ENCODE results near the gene CD109.
"Not testable (repeated sequence)": the region's sequence is repeated elsewhere in the genome, so short reads cannot be mapped to it uniquely, and the experiment has no call there.

The CD109 gene

DNA sequence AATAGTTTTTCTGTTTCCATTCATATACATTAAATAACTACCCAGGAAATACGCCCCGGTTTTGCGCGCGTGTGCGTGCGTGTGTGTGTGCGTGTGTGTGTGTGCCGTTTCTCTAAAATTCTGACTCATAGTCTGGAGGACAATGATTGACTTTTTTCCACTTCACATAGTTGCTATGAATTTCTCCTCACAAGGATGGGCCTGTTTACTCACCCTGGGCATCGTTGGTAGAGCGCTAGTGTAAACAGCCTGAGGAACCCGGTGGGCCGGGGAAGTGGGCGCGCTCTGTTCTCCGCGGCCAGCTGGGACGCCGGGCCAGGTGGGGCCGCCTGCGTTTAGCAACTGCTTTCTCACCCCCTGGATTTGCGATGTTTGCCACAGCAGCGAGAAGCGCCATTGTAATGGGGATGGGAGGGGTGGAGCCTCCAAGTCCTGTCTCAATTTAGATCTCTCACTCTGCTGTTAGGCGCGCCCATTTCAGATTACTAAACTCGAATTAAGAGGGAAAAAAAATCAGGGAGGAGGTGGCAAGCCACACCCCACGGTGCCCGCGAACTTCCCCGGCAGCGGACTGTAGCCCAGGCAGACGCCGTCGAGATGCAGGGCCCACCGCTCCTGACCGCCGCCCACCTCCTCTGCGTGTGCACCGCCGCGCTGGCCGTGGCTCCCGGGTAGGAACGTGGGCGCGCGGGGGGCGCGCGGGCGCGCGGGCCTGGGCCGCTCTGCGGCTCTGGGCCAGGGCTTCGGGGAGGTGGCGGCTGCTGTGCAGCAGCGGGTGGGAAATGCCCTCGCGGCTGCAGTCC, at the start of gene CD109:
Gene CD109 (plus strand): TSS at position 585 of the 803 bp plus-strand sequence. CDS start 13 bp downstream, at position 598.
- DNase-seq = peak in 2 of 4 experiments; percentile 9 to 25

DNA sequence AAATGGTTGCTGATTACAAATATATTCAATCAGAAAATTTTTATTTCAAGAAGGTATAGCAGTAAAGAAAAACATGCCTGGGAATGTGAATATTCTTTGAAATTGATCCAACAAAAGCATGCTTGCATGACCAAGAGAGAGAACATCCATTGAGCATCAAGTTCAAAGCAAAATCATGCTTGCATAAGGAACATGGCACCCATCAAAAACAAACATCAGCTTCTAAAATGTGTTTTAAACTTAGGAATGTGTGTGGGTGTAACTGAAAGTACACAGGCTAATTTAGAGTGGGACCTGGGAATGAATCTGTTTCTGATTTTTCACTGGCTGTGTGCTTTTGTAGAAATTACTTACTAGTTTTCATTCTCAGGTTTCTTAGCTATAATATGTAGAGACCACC, 47.8 kb upstream of the CD109 start:
- no peak for DNase-seq

DNA sequence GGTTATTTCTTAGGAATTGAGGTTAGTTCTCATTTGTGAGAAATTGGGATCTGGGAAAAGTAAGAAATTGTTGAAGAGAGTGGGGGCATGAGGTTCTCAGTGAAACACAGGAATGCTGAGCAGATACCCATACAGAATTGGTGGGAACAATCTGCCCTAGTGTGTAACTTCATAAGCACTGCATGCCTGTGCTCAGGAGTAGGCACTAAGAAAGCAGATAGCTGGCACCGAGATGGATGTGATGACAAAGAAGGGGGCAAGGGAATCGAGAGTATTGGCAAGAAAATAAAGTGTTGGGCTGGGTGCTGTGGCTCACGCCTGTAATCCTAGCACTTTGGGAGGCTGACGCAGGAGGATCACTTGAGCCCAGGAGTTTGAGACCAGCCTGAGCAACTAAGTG, 46.2 kb upstream of the CD109 start:
- DNase-seq = no peak

DNA sequence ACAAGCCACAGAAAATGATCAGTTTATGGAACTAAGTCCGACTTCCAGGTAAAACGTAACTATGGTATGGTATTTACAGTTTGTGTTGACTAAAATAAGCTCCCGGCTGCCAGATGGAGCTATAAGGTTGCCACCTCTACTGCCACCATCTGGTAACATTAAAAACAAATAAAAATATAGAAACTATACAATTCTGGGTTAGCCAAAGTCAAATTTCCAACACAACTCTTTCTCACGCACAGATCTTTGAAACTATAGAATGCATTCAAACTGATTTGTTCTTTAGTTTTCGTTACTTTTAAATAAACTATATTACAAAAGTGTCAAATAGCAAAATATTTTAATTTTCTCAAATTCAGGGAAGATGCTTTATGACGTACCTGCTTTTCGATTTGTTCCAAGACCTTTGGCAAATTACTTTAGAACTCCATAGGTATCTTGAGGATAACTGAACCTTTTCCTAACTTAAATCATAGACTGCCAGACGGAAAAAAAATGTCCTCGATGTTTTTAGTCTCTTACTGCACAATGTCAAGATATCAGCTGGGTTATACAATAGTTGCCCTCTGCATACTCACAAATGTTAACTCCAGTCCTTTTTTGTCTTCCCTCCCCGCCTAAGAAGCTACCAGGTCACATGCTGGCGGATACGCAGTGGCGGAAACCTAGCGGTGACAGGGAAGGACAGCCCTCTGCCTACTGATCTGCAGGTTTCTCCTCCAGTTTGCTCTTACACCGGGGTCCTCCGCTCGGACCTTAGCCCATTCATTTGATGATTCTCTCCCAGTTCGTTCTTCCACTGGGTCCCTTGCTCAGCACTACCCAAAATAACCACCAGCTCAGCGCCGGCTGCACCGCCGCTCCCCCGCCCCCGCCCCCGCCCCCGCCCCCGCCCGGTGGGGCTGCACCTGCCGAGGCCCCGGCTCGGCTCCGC, 43.1 kb upstream of the CD109 start:
- DNase-seq = peak; percentile 7 to 49 (median 29)

DNA sequence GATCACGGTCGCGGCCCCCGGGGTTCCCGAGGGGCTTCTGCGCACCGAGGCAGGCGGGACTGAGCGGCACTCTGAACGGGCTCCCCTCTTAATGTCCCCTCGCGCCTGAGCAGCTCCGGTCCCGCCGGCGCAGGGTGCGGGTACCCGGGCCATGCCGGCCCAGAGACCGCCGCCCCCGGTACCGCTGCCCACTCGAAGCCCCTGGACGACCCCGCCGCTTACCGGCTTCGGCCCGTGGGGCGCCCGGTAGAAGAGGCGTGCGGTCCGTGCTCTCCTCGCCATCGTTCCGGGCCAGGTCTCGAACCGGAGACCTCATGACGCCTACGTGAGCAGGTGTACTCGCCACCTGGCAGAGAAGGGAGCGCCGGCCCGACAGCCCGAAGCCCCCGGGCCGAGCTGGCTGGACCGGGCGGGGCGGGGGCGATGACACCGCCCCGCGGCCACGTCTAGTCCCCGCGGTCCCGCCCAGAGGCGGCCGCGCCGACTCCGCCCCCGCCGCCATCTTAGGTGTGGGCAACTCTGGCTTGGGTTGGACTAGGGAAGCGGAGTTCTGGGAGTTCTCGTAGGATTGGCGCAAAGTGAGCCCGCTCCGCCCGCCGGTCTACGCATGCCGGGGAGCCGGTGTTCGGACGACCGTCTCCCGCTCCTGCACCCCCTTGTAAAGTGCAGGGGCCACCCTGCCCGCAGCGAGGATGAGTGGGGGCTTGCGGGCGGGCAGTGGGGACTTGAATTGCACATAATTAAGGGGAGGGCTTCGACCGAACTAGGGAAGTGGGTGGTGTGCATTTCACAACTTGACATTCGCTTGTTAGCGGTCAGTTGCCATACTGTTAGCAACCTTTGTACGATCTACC, 42.2 kb upstream of the CD109 start, which contains the start of gene SLC17A5:
Gene SLC17A5 (minus strand): TSS at position 422 of the 854 bp plus-strand sequence. CDS start 106 bp downstream, at position 316.
- DNase-seq = peak; percentile 71 to 84 (median 74)

DNA sequence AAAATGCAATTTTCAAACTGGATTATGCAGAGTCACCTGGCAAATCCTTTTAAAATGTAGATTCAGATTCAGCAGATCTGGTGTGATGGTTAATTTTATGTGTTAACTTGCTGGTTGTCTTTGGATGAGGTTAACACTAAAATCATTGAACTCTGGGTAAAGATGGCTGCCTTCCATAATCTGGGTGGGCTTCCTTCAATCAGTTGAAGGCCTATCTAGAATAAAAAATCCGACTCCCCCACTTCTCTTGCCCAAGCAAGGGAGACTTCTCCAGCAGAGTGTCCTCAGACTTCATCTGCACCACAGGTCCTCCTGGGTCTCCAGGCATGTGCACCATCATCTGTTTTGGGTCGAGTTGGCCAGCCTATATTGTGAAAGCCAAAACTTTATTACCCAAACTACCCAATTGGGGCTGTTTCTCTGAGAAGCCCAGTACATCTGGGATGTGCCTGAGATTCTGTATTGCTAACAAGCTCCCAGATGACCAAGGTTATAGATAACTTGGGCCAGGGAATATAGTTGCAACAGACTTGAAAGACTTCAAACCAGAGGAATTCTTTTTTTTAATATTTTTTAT, 40.6 kb upstream of the CD109 start:
- no peak for DNase-seq

DNA sequence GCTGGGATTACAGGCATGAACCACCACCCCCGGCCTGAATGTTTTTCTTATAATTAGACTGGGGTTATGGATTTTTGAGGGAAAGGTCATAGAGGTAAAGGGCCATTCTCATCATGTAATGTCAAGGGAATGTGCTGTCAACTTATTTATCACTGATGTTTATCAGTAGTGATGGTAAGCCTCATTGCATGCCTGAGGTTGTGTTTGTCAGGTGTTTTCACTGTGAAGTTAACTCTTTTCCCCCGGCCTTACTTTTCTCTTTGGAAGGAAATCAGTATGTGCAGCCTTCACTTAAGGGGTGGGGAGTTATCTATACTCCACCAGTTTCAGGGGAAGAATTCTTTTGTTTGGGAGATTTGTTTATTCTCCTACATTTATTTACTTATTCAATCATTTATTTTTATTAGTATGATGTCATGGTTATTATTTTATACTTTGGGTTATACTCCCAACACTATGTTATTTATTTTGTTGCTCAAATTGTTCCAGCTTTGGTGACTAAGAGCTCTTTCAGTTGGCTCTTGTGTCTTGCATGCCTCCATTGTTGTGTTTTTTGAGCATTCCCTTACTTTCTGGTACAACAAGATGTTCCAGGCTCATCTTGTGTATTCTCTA, 39.4 kb upstream of the CD109 start:
- DNase-seq = no peak

DNA sequence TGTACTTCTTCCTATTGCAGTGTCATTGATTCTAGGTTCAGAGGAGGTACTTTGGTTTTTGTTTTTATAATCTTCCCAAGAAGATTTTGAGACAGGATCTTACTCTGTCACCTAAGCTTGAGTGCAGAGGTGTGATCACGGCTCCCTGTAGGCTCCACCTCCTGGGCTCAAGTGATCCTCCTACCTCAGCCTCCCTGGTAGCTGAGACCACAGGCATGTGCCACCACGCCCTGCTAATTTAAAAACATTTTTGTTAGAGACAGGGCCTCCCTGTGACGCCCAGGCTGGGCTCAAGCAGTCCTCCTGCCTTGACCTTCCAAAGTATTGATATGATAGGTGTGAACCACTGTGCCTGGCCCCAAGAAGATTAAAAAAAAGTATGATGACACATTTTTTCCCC, 38.8 kb upstream of the CD109 start:
- no peak for DNase-seq

DNA sequence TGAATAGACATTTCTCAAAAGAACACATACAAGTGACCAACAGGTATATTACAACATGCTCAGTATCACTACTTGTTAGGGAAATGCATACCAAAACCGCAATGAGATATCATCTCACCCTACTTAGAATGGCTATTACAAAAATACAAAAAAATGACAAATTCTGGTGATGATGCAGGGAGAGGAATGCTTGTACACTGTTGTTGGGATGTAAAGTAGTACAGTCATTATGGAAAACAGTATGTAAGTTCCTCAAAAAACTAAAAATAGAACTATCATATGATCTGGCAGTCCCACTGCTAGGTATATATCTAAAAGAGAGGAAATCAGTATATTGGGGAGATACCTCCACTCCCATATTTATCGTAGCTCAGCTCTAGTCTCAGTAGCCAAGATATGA, 31.3 kb upstream of the CD109 start:
- DNase-seq = no peak

DNA sequence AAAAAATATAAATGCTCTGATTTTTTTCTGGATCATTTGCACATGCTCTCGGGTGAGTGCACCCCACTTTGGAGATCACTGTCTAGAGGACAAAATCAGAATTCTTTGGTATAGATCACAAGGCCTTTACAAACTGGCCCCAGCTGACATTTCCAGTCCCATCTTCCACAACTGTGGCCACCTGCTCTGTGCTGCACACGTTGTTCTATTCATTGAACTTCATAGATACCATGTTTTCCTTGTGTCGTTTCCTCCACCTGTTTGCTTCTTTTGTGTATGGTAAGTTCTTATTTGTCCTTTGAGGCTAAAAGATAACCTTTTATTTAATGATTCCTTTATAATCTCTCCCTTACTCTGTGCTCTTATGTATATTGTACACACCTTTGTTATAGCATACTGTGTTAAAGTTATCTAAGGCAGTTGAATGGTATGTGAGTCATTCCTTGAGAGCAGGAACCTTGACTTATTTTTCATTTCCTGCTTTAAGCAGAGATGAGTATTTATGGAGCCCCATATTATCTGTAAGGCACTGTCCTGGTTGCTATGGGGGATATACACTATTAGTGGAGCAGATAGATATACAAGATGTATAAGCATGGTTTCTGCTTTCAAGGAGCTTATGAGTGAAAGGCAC, 30.2 kb upstream of the CD109 start:
- no peak for DNase-seq

DNA sequence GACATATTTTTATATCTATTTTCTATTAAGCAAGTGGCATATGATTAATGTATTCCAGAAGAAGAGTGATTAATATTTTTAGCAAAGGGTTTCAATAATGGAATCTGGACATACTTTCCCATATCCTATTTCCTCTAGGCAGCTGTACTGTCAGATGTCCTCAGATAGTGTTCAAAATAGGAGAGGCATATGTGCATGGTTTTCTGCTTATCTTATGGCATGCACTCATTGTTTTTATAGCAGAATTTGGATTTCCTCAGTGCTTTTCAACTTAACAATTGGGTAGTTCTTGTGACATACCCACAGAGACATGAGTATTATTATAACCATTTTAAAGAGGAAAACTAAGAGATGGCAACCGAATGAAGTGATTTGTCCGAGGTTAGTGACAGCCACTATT, 29.6 kb upstream of the CD109 start:
- no peak for DNase-seq

DNA sequence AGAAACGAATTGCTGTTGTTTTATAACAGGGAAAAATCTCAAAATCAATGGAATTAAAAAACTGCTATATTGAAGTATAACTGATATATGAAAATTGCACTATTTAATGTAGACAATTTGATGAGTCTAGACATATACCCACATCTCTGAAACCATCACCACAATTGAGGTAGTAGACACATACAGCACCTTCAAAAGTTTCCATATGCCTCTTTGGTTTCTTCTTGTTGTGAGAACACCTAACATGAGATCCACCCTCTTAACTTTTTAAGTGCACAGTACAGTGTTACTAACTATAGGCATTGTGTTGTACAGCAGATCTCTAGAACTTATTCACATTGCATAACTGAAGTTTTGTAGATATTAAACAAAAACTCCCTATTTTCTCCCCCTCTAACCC, 28.2 kb upstream of the CD109 start:
- DNase-seq = no peak

DNA sequence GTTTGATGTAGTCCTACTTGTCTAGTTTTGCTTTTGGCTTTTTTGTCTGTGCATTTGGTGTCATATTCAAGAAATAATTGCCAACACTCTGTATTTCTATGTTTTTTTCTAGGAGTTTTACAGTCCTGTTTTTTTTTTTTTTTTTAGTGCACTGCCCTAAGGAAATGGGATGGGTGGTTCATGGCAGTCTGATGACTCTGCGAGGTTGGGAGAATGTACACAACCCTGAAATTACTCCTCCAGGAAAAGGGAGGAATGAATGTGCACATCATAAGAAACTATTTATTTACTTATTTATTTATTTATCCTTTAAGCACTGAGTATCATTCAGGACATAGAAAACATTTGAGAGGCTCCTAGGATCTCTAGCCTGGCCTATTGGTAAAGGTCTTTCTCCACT, 27.0 kb upstream of the CD109 start:
- no peak for DNase-seq

DNA sequence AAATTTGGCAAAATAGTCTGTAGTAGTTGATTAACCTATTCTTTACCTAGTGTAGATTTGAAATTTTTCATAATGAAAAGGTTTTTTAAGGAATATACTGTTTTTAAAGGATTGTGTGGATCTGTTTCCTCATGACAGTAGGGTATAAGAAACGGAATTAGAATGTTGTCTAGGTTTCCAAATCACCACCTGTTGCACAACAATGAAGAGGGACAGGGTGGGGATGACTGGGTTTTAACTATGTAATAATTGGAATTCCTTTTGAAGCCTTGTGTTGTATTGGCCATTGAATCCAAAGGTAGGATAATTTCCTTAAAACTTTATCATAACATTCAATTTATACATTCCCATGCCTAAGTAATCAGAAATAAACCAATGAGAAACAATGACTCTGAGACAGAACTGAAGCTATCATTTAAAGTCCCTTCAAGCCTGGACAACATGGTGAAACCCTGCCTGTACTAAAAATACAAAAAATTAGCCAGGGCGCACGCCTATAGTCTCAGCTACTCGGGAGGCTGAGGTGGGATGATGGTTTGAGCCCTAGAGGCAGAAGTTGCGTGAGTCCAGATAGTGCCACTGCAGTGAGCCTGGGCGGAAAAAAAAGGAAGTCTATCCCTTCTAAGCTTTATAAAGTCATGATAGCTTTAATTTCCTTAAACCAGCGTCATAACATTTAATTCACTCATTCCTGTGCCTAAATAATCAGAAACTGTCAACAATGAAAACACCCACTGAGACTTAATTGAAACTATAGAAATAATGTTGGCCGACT, 23.9 kb upstream of the CD109 start:
- no peak for DNase-seq

DNA sequence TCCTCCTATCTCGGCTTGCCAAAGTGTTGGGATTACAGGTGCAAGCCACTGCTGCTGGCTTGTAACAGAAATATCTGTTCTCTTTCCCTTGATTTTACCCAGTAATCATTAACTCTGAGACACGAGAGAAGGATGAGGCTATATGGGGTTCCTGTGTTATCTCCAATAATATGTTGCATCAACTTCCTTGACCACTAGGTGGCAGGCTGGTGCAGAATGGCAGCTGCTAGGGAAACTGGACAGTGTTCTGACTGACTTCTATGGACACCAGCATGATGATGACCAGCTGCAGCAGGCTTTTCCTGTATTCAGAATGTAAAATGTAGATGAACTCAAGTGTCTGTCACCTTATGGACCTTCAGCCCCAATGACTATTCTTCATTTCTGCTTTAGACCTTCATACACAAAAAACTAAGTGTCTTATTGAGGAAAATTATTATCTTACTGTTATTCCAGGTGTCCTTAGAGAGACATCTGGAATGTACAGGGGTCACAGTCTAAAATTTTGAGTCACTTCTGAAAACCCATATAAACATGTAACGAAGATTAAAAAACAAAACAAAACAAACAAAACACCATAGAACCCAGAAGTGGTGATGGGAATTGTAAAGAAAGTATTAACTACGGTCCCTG, 20.4 kb upstream of the CD109 start:
- DNase-seq = peak; percentile 30 to 63 (median 40)

DNA sequence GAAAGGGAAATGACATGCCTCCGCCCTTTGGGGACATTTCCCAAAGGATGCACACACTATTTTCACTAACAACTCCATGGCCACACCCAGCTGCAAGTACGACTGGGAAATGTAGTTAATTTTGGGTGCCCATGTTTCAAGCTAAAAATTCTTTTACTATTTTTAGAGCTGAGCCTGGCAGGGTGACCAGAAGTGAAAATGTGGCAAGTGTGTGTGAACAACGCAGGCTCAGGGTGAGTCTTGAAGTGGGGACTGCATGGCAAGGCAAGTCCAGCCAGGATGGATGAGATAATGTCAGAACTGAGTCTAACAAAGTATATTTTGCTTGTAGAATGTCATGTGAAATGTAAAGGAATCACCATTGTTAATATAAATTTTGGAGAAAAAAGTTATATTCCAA, 17.0 kb upstream of the CD109 start:
- DNase-seq = no peak

DNA sequence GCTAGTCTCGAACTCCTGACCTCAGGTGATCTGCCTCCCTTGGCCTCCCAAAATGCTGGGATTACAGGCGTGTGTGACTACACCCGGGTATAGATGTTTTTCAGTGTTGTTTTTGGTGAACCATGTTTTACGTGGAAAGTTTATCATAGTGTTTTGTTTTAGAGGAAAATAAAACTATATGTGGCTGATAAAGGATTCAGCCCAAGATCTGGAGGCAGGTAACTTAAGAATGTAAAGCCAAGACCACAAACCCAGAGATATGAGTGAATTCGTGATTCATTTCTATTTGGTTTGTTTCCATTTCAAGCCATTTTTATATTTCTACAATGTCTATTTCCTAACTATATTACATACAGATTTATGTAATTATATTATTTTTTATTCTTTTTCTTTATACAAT, 16.2 kb upstream of the CD109 start:
- not testable (repeated sequence) for DNase-seq

DNA sequence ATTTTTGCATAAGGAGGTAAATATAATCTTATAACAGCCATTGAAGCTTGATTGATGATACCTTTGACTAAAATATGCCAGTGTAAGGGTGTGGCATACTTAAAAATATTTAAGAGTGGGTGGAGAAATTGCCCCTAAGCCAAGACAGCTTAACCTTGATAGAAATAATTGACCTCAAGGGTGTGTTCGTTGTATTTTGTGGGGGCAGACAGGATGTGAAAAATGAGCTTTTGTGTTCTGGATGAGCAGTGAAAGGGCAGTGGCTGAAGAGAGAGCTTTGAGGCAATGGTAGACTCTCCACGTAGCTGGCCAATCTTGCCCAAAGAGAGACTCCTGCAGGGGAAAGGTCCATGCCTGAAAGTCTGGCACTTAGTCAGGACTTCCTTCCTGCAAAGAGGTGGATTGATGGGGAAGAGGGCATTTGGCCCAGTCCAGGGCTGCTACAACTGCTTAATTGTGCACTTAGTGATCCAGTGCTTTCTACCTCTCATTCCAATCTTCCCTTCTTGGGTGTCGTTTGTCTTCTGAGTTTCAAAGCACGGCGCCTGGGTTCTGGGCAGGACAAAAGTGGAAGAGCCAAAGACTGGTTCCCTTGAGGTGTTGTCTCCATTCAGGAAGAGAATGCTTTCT, 15.6 kb upstream of the CD109 start:
- no peak for DNase-seq

DNA sequence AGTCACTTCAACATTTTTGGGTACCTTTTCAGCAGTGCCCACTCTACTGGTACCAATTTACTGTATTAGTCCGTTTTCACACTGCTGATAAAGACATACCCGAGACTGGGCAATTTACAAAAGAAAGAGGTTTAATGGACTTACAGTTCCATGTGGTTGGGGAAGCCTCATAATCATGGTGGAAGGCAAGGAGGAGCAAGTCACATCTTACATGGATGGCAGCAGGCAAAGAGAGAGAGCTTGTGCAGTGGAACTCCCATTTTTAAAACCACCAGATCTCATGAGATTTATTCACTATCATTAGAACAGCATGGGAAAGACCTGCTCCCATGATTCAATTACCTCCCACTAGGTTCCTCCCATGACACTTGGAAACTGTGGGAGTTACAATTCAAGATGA, 12.4 kb upstream of the CD109 start:
- DNase-seq = not testable (repeated sequence)

DNA sequence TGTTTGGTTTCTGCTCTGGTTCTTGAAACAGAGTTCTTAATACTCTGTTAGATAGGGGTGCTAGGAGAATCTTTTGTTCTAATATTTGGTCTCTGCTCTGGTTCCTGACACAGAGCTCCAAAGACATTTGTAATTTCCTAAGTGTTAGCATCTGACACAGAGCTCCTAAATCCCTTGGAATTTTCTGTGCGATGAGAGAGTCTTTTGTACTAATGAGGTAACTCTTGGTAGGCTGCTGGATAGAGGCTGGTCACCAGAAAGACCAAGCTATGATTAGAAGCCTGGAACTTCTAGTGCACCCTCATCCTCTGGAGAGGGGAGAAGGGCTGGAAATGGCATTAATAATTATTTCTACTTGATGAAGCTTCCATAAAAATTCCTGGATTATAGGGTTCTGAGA, 7.7 kb upstream of the CD109 start:
- no peak for DNase-seq
